Adrenal gland (tissue), 12 donors: ENCODE measurements around the gene FHOD3. TPM values are rescaled to one million over a fixed set of nuclear protein-coding genes. Genes with fewer than 3 reads are reported as not detected.

ENCODE experiments used
- DNase-seq, 7 donors: peaks; one replicate each; pipeline ENCODE4 v3.0.0-alpha.2; 2019 to 2020
- H3K27ac ChIP-seq, 5 donors: fragments of 200-600 bp; sonication (generic) in 4 of 5; 1 replicate in 3 of 5; 2 replicates in 2 of 5; pipeline versions ENCODE4 v1.5.1 to v1.8.0; 2016 to 2020; ENCODE audit warnings: mild to moderate bottlenecking in 1 of 5
- H3K27me3 ChIP-seq: fragments of 200-600 bp; 2 replicates; pipeline ENCODE4 v1.8.0; 2021
- H3K36me3 ChIP-seq, 2 donors: fragments of 200-600 bp; replicated peaks in 1 of 2; 1 replicate in 1 of 2; 2 replicates in 1 of 2; pipeline versions ENCODE4 v1.5.1 to v1.8.0; 2018 to 2022
- H3K4me1 ChIP-seq, 2 donors: fragments of 200-600 bp; replicated peaks in 1 of 2; 1 replicate in 1 of 2; 2 replicates in 1 of 2; pipeline versions ENCODE4 v1.5.1 to v1.8.0; 2018 to 2021
- H3K4me3 ChIP-seq, 4 donors: fragments of 200-600 bp; sonication (generic) in 3 of 4; one replicate each; pipeline ENCODE4 v1.5.1; 2016 to 2018
- H3K9me3 ChIP-seq, 3 donors: fragments of 200-600 bp; sonication (generic) in 1 of 3; replicated peaks in 1 of 3; 1 replicate in 2 of 3; 2 replicates in 1 of 3; pipeline versions ENCODE4 v1.5.1 to v1.8.0; 2016 to 2021
- POLR2A ChIP-seq, 2 donors: fragments of 450-650 bp; IDR thresholded peaks; one replicate each; pipeline ENCODE4 v1.6.1; 2017; ENCODE audit warnings: antibody characterized with exemption in 2 of 2, mild to moderate bottlenecking in 2 of 2, moderate library complexity in 1 of 2
- WGBS, 4 donors: extraction: QIAGEN DNeasy Blood & Tissue Kit in 2 of 4; methylation state at CpG; one replicate each; pipeline versions ENCODE4 v1.1.5 to v1.1.7; 2013 to 2017; 5-methylcytosine and 5-hydroxymethylcytosine counted together
- intact Hi-C, 2 donors: fragments of 100-400 bp; cut with DNase I; formaldehyde crosslinking; loops; one replicate each; pipeline versions ENCODE4 v1.14.1 to v1.15.0; 2022 to 2023
- polyA plus RNA-seq, 3 donors: library from polyadenylated mRNA; stranded (reverse); fragments of 200-250 nt in 2 of 3; fragments of 350-450 nt in 1 of 3; fragmentation: Illumina TruSeq in 1 of 3; extraction: RNeasy Lipid Tissue Mini Kit (QIAGEN cat#74804) in 1 of 3; gene quantifications; one replicate each; pipeline ENCODE4 v1.2.3, GENCODE V29; 2013 to 2014
- total RNA-seq, 9 donors: library from RNA; depleted of rRNA in 4 of 9; stranded (reverse); fragments of >200 nt in 4 of 9; fragments of 120-200 nt in 1 of 9; fragmentation: NEBNext Ultra II Directional in 1 of 9; extraction: Animal tissue kit (Norgen Biotek cat#: 25700) in 1 of 9; gene quantifications; one replicate each; pipeline versions ENCODE4 v1.1.0 to v1.2.4, GENCODE V29; 2013 to 2023
- TF ChIP-seq, protein P1 (sequence below), 6 experiments: fragments of 450-650 bp in 4 of 6; fragments of 200-600 bp in 2 of 6; sonication (generic) in 1 of 6; IDR thresholded peaks; 1 replicate in 5 of 6; 2 replicates in 1 of 6; pipeline versions ENCODE4 v1.5.1 to v1.8.0; 2016 to 2021; ENCODE audit warnings: antibody characterized with exemption in 6 of 6, mild to moderate bottlenecking in 2 of 6, moderate library complexity in 1 of 6
- donor health status: healthy with polysubstance abuse.
- donor health status: Bipolar disorder and iron deficiency.
- donor health status: DM: yes; HTN: yes; CAD: no.
- donor health status: DM: no; HTN: no; CAD: no.
- donor health status: DM: no; HTN: no; CAD: no.
- donor health status: DM: yes; HTN: yes; CAD: no.

FHOD3 gene
- total and polyA plus RNA-seq, 12 donors: 17.5 to 87.9 (median 48.5) TPM

DNA sequence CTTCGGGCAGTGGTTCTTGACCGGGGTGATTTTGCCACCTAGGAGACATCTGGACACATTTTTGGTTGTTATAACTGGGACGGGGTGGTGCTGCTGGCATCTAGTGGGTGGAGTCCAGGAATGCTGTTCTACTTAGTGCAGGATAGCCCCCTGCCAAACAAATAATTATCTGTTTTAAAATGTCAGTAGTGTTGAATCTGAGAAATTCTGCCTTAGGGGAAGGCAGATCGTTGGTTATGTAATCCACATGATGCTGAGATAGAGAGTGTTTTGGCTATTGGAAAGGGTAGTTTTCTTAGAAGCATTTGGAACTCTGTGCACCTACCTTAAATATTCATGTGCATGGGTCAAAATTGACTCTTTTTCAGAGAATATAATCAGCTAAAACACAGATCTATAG, 332.3 kb downstream of the FHOD3 start:
- intact Hi-C loops: no loop called here
- no peaks in the 10 kb centered on the region for H3K36me3 ChIP-seq
- no peak overlapping the region for H3K4me3 ChIP-seq
- DNase-seq: no peak
- 82 to 89% (median 86%) methylated on average over 4 of the region's 4 CpGs for WGBS, 4 donors
- TF ChIP-seq POLR2A (IDR thresholded peaks at IDR 0.05): no peak
- TF ChIP-seq, protein P1, sequence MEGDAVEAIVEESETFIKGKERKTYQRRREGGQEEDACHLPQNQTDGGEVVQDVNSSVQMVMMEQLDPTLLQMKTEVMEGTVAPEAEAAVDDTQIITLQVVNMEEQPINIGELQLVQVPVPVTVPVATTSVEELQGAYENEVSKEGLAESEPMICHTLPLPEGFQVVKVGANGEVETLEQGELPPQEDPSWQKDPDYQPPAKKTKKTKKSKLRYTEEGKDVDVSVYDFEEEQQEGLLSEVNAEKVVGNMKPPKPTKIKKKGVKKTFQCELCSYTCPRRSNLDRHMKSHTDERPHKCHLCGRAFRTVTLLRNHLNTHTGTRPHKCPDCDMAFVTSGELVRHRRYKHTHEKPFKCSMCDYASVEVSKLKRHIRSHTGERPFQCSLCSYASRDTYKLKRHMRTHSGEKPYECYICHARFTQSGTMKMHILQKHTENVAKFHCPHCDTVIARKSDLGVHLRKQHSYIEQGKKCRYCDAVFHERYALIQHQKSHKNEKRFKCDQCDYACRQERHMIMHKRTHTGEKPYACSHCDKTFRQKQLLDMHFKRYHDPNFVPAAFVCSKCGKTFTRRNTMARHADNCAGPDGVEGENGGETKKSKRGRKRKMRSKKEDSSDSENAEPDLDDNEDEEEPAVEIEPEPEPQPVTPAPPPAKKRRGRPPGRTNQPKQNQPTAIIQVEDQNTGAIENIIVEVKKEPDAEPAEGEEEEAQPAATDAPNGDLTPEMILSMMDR (IDR thresholded peaks at IDR 0.05): no peak
- H3K27ac ChIP-seq: no peak overlapping the region
- no peaks in the 10 kb centered on the region for H3K27me3 ChIP-seq
- no peaks in the 10 kb centered on the region for H3K4me1 ChIP-seq
- no peaks in the 10 kb centered on the region for H3K9me3 ChIP-seq

DNA sequence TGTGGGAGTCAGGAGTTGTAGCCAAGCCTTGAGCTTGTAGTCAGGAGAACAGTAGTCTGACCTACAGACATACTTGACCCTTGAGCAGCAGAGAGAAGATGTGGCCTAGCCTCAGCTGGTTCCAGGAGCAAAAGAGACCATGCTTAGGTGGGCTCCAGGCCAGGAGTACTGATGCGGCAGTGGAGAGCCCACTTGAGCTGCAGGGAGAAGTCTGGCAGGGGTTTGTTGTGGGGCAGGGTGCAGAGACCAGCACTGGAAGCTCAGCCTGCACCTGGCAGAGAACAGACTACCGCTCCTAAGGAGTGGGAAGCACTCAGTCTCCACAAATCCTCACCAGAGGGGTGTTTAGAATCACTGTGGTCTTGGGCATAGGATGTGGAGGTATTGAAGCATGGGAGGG, 333.4 kb downstream of the FHOD3 start:
- H3K4me3 ChIP-seq: no peak overlapping the region
- H3K27me3 ChIP-seq: no peaks in the 10 kb centered on the region
- TF ChIP-seq, protein P1 (IDR thresholded peaks at IDR 0.05): no peak
- no peak for TF ChIP-seq POLR2A (IDR thresholded peaks at IDR 0.05)
- no peaks in the 10 kb centered on the region for H3K4me1 ChIP-seq
- no peak for DNase-seq
- no peaks in the 10 kb centered on the region for H3K9me3 ChIP-seq
- 88 to 100% (median 93%) methylated on average over 2 of the region's 2 CpGs for WGBS, 4 donors
- H3K27ac ChIP-seq: no peak overlapping the region
- no peaks in the 10 kb centered on the region for H3K36me3 ChIP-seq
- intact Hi-C loops: no loop called here

DNA sequence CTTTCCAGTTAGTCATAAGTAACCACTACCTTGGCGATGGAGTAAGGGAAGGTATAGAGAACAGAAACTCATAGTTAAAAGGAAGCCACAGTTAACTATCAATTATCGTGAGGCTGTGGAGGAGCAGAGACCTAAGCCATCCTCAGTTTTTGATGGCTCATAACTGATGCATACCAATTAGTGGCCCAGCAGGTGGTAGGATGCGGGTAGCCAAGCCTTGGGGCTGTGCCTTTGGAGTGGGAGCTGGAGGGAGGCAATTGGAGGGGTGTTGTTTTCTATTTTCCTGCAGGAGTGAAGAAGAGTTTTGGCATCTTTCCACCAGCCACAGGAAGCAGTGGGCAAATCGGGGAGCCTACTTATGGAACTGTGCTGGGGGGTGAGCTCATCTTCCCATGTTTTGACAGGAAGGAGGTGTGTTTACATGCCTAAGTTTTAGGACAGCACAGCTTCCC, 336.5 kb downstream of the FHOD3 start:
- intact Hi-C loops: no loop called here

DNA sequence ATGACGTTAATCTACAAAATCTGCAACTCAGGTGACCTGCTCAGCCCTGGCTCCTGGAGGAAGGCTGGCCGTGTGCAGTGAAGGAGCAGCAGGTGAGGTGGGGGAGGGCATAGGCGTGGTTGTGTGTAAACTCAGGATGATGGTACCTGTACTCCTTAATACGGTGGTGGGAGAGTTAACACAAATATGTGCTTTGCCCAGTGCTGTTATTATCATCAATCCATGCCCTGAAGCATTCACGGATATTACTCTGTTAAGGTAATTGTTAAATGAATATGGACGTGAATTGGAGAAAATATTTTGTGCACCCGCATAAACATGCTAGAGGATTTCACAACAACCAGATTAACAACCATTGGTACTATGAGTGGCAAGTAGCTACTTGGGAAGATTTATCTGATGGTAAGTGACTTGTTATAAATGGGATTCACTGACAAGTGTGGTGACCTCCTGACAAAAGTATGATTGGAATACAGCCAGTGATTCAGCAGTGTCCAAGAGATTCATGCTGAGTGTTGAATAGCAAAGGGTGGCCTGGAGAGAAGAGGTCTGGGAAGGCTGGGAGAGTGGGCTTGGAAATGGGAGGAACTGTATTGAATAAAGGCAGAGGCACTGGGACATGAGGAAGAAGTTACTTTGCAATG, 337.2 kb downstream of the FHOD3 start:
- Histone ChIP-seq H3K4me3 (no peak overlapping the region), H3K4me1 (no peaks in the 10 kb centered on the region), H3K9me3 (no peaks in the 10 kb centered on the region), H3K27me3 (no peaks in the 10 kb centered on the region), H3K27ac (no peak overlapping the region), H3K36me3 (no peaks in the 10 kb centered on the region)
- TF ChIP-seq POLR2A (IDR thresholded peaks at IDR 0.05): no peak
- TF ChIP-seq, protein P1 (IDR thresholded peaks at IDR 0.05): no peak
- no peak for DNase-seq
- 82 to 86% (median 84%) methylated on average over 7 of the region's 7 CpGs for WGBS, 4 donors
- intact Hi-C loops: no loop called here

More for the DNA sequence above, 336.5 kb downstream of the FHOD3 start:
- Histone ChIP-seq H3K36me3 (no peaks in the 10 kb centered on the region), H3K4me3 (no peak overlapping the region), H3K27me3 (no peaks in the 10 kb centered on the region), H3K4me1 (no peaks in the 10 kb centered on the region), H3K27ac (no peak overlapping the region), H3K9me3 (no peaks in the 10 kb centered on the region)
- no peak for DNase-seq
- 75 to 81% (median 80%) methylated on average over 3 to 4 of the region's 4 CpGs for WGBS, 4 donors
- TF ChIP-seq, protein P1 (IDR thresholded peaks at IDR 0.05): no peak
- no peak for TF ChIP-seq POLR2A (IDR thresholded peaks at IDR 0.05)
